Measurements from ENCODE around the gene COL19A1.

COL19A1 gene

DNA sequence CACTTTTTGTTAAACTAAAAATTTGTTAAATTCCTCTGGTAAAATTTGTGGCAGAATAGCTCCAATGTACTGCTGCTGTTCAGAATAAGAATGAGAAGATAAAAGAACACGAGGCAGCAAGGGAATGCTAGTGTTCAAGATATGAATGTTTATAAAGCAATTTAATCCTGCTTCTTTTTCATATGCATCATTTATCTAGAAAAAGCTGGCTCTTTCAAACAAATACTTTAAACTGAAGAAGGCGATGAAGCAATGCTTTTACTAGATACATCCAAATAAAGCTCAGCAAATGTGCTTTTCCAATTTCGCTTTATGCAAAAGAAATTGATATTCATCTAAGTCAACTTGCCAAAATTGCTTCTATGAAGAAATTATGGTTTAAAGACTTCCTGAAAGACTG, 370.0 kb downstream of the COL19A1 start:
- DNase-seq, result no peak

DNA sequence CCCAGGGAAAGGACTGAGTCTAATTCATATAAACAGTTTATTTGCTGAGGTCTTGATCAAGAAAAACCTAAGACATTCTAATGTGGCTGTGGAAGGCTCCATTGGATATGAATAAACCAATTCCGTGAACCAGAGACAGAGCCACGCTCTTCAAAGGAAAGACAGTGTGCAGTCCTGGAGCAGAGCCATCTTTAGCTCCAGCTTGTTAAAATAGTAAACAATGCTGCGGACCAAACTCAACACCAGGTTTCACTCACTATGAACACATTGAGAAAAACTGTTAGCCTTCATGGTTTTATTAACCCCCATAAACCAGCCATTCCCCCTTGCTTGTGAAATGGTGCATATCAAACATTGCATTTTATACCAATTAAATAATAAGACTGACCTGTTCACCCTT, 374.7 kb downstream of the COL19A1 start:
- DNase-seq, result no peak

DNA sequence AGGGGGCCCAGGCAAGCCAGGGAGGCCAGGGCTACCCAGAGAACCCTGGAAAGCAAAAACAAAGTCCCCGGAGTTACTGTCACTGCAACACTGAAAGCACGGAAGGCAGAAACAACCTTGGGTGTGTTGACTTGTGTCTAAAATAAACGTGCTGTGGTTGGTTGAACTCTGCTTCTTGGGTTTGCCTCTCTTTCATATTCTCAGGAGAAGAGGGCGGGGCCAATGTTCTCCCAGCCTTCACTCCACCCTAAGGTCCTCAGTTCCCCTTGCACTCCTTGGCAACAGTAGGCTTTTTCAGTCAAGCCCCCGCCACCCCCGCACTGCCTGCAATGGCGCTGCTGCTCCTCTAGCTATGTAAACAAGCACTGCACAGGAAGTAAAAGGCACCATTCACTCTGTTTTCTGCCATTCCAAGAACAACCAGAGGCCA, 375.6 kb downstream of the COL19A1 start:
- DNase-seq, result no peak

DNA sequence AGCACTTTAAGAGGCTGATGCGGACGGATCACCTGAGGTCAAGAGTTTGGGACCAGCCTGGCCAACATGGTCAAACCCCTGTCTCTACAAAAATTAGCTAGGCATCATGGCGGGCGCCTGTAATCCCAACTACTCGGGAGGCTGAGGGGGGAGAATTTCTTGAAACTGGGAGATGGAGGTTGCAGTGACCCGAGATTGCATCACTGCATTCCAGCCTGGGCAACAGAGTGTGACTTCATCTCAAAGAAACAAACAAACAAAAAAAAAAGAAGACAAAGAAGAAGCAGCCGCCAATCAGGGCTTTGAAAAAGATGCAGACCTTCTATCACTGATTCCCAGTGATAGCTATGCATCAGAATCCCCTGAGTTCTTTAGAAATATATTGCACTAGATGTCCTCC, 379.8 kb downstream of the COL19A1 start:
- no peak for DNase-seq

DNA sequence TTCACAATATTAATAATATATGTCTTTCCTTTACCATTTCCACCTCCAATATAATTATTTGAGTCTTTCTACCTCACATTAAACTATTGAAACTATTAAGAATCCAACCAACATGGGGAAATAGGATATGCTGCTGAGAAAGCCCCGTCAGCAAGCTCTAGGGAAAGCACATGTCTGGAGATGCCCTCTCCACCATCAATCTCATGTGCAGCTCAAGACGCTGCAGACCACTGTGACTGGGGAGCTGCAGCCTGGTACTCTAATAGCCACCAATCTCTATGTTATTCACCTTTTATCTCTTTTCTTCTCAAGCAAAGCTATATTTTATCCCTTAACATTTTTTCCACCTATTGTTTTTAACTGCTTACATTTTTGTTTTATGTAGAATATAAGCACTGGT, 386.2 kb downstream of the COL19A1 start:
- DNase-seq, result no peak

DNA sequence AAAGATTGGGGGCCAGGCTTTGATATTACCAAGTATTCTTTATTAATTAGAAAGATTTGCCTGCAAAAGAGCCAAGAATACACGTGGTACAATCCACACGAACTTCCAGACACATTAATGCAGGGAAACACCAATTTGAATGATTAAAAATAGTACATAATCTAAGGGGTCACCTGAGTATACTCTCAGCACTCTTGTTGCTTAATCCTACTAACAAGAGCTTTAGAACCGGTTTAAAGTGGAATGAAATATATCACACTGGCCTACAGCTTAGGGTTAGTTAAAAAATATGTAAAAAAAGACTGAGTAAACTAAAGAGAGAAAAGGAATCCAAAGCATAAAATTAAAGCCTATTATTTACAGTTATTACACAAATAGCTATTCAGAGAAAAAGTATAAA, 387.6 kb downstream of the COL19A1 start:
- no peak for DNase-seq

DNA sequence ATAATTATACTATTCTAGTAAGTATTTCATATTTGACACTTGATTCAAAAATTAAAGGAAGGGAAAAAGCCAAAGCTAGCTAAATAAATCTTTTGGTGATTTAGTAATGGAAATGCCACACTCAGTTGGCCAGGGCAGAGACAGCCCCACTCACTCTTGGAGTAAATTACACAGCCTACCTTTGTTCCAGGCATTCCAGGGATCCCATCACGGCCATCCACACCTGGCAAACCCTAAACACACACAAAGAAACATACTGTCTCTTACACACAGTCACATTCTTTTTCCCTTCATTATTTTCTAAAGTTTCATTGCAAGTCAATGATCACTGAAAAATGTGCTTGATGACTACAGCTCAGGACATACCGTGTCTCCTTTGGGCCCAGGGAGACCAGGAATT, 388.4 kb downstream of the COL19A1 start:
- DNase-seq, result no peak

DNA sequence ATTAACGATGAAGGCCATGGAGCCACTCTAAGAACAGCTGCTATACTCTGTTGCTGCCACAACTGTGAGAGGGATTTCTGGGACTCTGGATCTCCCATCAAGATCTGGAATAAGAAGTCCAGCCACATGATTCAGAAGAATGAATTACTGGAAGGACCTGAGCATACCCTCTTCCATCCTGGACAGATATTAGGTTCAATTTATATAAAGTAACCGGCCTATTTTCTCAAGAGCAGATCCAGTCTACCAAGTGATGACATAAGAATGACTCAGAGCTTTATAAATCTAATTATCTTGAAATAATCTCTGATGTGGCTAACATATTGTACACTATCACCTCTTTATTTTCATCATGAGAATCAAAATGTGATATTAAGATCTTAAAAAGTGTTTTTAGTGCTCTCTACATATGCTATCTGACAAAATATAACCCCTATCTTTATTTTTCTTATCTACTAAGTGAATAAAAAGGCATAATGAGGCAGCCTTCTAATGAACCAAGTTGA, 391.5 kb downstream of the COL19A1 start:
- DNase-seq, result no peak

DNA sequence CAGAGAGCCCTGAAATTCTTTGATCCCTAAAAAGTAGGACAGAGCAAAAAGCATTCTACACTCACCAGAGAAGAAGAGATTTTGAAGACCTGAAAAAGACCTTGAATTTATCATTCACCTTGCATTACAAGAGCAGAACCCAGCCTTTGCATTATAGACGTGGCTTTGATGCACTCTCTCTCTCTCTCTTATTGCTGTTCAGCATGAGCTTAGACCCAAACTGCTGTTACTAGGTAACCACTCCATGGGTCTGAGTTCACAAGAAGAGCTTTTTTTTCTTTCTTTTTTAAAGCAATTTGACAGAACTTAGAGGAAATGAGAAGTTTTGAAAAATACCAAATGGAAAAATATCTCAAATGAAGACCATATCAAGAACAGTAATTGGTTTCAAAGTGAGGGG, 392.1 kb downstream of the COL19A1 start:
- no peak for DNase-seq

All from activated CD4-positive, alpha-beta T cell treated with anti-CD3 and anti-CD28 coated beads for 1 hour (primary cell).